Articular chondrocyte of knee joint (primary cell): ENCODE measurements around the gene DIMT1. TPM values are rescaled to one million over a fixed set of nuclear protein-coding genes. Genes with fewer than 3 reads are reported as not detected.

Experiments
- small RNA-seq: library from RNA; depleted of rRNA; stranded (forward); fragments of <200 nt; gene quantifications from one replicate; pipeline ENCODE3, GENCODE V24; 2012
- total RNA-seq: library from RNA; depleted of rRNA; stranded (reverse); fragments of >200 nt; gene quantifications from 2 replicates; pipeline ENCODE4 v1.2.3, GENCODE V29; 2012

DIMT1 gene
- 37.4 TPM in 2 replicates for total RNA-seq

DNA sequence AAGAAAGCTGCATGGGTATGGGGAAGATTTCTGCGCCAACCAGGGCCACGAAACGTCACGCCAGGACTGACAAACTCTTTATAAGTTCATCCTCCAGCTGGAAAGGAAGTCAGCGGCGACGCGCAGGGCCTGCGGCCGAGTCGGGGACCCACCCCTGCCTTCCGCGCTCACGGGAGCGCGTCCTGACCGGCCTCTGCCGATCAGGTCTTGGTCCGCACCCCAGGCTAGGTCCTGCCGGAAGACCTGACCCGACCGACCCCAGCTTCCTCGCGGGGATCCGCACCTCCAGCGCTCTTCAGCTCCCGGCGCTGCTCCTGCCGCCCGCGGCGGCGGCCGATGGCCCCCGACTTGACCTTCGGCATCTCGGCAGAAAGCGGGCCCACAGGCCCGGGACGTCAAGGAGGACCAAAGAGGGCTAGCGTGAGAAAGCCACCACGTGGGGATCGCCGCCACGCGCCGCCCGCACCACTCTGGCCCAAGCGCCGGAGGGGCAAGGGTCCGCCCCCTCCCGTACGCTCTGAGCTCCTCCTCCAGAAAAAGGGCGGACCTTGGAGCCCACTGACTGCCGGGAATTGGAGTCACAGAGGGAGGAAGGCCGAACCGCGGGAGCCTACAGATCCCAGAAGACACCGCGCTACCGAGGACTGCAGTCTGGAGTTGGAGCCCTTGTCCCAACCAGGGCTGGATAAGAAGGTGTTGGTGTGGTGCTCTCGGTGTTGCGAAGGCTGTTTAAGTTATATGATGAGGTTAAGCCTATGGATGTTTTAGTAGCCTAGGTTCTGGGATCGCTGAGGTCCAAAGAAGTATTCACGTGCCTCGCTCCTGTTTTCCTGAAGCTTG, at the start of gene DIMT1:
DIMT1 (minus strand) TSS at position 495 of the 840 bp plus-strand sequence; CDS start at position 362, 133 bp downstream.

DNA sequence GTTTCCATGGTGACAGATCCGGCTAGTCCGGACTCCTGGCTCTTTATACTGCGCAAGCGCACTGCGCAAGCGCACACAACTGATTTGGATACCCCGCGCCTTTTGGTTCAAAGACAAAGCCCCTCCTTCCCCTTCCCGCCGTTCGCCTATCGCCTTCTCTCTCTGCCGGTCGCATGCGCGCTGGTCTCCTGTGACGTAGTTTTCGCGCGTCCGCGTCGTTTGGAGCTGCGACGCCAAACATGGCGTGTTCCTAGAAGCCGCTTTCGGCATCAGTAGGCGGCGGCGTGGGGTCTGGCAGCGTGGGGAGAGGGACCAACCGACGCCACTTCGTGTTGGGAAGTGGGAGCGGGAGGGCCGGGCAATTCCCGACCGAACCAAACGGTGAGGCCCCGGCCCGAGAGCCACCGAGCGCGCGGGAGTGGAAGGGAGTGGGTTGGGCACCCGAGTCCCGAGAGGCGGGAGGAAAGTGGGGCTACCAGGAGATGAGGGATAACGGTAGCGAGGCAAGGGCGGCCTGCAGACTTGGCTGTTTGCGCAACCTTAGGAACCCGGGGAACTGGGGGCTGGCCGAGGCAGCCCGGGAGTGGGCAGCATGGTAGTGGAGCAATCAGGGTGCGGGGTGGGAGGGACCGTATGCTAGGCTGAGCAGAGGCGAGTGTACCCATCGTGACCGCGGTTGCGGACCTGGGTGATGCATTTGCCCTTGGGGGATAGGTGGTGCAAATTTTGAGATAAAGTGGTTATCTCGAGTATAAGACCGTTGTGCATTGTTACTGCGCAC, 9.0 kb upstream of the DIMT1 start, which contains the start of gene IPO11:
IPO11 (plus strand) TSS at position 215 of the 781 bp plus-strand sequence. CDS start 24,517 bp downstream, outside the sequence.

Small RNA genes lying within 50 kb of the gene (small RNA-seq; reads per million reads assigned to genes)
- not detected for gene RNU6-661P

Other genes with a start within 250 kb of the DIMT1 start
- gene KIF2A, start 97.7 kb downstream of the DIMT1 start, total RNA-seq = 64.2 and 69.1 TPM in 2 replicates
- 32.0 and 33.7 TPM in 2 replicates for gene IPO11, start 8.9 kb upstream of the DIMT1 start, total RNA-seq
- 1.4 and 2.0 TPM in 2 replicates for gene LRRC70, start 174.9 kb upstream of the DIMT1 start, total RNA-seq